NCI-H2029 treated with DMSO at 0.1 percent for 48 hours (cell line): ENCODE results near the gene TIMM10B.
A peak's percentile ranks its signal among the peaks of the same experiment; 100 is the strongest.

Experiments
- DNase-seq: peaks from one replicate; lab custom pipeline; 2025; lab: John Stamatoyannopoulos, UW

TIMM10B gene

DNA sequence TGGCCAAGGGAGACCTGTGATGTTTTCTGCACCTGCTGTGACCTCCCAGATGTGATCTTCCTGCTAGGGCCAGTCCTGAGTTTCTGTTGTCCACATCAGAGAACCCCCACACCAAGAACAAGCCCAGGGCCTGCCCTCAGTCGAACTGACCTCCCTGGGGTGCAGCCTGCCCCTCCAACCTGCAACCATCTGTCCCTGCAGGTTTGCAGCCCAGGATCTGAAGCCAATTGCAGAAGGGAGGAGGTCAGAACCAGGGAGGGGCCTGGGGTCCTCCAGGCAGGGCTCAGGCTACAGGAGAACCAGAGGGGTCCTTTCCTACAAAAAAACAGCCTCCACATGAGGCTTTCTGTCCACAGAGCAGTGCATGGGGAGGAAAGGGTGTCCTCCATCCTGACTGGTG is 8.4 kb upstream of the TIMM10B start:
- DNase-seq: no peak

DNA sequence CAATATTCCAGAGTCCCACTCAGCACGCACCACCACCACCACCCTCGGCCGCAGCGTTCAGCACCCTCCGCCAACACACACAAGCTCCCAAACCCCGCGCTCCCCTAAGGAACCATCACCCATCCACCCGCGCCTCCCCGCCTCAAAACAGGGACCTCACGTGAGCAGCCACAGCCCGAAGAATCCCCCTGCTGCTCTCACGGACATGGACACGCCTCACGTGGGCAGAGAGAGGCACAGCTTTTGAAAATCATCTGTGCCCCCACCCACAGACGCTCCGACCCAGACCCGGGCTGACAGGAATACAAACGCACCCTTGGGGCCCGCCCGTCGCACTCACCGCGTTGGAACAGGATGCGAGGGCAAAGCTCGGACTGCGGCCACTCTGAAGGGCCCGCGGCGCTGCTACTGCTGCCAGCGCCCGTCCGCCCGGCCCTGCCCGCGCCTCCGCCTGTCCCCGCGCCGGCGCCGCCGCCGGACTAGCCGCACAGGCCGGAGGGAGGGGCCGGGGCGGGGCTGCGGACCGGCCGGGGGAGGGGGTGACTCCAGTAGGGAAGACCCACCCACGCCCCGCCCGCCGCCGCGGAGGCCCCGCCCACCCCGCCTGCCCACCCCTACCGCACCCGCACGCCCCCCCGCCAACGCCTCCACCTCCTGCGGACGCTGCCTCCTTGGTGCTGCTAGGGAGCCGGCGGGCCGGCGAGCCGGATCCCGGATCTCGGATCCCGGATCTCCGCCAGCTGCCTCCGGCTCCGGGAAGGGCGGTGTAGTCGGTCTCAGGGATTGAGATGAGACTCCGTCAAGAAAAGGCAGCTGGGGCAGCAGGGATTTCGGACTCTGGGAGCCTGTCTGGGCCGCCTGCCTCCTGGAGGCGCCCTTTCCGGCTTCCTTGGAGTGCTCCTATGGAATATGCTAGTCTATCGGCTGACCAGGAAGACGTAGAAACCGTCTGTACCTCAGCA is 7.6 kb upstream of the TIMM10B start, which contains the start of gene TRIM3:
TRIM3 (minus strand) TSS at position 491 of the 962 bp plus-strand sequence. CDS start 8,246 bp downstream, outside the sequence.
- peak; percentile 68 for DNase-seq

DNA sequence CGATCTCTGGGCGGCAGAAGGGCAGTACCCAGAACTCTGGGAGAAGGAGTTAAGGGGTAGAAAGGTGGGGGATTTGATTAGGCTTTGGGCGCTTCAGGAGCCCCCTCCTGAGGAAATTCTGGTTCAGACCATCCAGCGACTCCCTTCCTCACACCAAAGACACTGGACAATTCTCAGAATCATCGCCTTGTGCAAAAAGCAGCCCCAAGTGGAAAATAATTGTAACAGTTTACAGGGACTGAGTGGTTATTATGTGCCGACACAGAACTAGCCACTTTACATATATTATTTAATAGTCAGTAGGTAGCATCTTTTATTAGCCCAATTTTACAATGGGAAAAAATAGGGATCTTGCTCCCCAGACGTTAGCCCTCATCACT is 6.9 kb upstream of the TIMM10B start:
- DNase-seq: no peak

DNA sequence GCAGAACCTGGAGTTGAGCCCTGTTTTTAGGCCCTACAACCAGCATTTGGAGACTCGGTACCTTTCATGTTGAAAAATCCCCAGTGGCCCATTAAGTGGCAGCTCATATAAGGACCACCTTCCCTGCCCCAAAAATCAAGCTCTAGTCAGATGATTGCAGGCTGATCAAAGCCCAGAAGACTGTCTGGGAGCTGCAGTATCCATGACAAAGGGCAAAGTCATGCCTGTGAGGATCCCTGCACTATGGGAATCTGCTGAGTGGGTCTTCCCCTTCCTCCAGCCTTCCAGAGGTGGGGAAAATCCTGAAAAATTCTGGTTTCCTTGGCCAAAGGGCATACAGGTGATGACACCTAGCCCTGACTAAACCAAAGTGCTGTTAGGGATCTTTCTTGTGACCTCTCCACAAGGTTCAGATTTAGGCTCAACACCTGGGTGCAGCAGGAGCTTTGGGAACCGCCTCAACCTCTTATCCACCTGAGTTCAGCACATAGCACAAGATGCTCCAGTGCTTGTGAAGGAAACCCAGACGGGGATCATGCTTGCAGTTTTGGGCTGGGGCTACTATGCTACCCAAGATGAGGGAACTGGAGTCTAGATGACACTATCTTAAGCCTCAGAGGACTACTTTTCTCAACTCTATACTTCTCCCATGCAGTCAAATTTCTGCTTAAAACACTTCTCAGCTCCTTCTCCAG is 6.3 kb upstream of the TIMM10B start:
- no peak for DNase-seq

DNA sequence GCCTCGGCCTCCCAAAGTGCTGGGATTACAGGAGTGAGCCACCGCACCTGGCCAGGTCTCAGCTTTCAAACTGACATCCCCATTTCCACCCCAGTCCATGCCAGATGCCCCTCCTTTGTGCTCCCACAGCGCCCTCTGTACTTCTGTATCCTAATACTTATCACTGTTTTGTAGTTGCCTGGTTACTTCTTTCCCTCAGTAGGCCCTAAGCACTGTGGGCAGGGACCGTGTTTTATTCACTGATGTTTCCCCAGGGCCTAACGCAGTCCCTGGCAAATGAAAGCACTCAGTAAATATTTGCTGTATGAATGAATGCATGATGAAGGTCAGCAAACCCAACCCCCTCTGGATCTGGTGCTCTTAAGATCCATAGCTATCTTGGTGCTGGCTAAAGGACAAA is 5.4 kb upstream of the TIMM10B start:
- peak; percentile 96 for DNase-seq

DNA sequence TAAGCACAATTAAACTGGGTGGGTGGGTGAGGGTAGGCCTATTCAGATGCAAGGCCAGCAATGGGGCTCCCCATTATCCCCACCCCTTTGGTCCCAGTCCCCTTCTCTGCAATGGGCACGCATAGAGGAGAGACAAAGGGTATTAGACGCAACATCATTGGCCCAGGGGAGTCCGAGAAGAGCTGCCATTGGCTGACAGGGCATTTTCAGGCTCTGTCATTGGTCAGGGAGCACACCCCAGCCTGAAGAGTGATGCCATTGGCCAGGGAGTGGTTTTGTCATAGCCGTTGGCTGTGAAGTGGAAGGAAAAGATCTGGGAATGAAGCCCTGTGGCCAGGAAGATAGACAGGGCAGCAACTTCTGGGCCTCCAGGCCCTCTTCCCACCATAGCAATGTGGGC is 4.7 kb upstream of the TIMM10B start:
- DNase-seq: no peak

DNA sequence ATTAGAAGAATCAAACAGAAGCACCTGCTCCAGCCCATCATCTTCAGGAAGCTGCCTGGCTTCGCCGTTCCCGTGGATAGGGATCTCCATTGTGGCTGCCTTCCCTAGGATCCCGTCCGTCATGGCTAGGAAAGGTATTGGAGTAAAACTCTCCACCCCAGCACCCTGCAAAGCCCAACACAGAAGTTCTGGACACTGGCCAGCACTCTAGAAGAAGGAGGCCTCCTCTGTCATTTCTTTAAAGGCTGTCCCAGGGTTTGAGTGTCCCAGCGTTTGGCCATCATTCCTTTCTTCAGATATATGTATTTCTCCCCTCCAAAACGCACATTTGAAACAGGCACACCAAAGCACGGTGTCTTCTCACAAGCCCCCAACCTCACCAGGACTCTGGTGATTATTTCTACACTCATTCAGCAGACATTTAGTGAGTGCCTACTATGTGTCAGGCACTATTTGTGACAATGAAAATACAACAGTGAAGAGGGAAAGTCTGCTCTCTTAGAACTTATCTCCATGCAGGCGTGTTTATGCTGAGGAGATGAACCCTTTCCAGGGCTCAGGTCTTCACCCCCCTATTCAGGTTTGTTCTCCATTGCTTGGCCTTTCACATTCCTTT is 894 bp upstream of the TIMM10B start:
- DNase-seq: no peak

DNA sequence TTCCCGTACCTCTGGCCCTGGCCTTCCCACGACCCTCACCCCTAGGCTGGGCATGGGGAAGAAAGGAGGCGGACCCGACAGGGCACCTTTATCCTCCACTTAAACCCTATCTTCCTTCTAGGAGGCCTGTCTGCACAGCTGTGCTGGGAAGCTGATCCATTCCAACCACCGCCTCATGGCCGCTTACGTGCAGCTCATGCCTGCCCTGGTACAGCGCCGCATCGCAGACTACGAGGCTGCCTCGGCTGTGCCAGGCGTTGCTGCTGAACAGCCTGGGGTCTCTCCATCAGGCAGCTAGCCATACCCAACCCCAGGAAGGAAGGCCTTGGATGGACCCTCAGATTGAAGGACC is 599 bp downstream of the TIMM10B start:
- no peak for DNase-seq

DNA sequence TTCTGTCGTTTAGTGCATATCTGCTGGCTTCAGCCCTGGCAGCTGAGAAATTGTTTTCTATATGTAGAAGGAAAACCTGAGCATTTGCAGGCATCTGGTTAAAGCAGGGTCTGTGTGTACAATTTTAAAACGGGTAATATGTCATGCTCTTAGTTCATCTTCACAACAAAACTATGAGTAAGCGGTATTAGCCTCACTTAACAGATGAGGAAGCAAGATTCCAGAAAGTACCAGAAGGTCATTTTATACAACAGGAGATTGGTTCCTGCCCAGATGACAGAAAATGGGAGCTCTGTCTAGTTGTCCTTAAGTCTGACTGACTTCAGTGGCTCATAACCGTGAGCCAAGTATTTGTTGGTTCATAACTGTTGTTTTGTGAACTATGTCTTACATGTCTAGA is 1.1 kb downstream of the TIMM10B start:
- DNase-seq: no peak

DNA sequence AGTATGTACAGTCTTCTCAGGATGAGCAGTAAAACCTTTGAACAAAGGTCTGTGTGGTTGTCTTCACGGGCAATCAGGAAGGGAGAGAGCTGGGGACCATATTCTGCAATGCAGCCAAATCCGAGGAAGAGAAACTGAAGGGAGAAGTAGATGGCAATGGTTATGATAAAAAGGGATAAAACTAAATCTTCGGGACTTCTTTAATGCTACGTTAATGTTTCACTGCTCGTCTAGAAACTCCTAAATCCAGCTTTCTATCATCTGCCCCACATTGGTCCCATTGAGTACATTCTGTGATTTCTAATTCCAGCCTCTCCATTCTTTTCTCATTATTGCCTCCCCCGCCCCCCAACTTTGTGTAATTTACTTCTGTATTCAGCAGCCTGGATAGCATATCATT is 1.7 kb downstream of the TIMM10B start:
- no peak for DNase-seq

DNA sequence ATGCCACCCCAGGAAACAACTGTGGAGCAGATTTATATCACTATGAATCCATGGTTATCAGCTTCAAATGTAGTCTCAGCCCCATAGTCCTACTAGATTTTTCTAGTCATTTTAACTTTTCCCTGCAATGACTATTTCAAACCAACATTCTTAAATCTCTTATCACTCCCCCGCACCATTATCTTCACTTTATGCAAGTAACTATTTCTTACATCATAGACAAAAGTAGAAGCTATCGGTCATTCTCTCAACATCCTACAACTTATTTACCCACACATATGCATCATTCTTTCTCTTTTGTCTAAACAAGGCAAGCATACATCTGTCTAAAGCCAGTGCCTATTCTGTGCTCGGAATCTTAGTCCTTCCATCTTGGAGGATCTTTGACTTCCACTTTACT is 4.4 kb downstream of the TIMM10B start:
- DNase-seq: no peak

DNA sequence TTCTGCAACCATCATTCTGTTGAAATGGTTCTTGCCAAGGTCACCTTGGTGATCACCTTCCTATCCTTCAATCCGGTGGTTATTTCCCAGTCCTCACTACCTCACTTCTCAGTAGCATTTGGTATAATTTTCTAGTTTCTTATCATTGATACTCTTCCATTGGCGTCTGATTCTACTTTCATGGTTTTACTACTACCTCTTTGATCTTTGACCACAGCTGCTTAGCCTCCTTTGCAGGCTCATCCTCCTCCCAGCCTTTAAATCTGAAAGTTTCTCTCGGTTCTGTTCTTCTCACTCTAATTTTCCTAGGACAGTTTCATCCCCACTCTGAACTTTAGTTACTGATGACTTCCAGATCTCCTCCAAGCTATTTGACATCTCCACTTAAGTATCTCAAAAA is 5.0 kb downstream of the TIMM10B start:
- no peak for DNase-seq

DNA sequence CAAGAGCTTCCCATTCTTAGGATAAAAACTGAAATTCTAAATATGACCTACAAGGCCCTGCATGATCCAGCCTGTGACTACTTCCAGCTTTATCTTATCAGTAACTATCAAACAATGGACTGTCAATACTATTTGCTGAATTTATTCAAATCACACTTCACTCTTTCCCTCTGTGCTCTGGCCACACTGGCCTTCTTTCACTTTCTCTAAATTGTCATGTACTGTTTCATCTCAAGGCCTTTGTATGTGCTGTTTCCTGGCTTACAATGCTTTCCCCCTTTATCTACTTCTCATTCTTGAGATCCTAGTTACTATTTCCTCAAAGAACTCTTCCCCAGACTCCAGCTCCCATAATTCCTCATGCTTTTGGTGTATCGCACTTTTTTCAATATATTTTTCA is 5.6 kb downstream of the TIMM10B start:
- no peak for DNase-seq

DNA sequence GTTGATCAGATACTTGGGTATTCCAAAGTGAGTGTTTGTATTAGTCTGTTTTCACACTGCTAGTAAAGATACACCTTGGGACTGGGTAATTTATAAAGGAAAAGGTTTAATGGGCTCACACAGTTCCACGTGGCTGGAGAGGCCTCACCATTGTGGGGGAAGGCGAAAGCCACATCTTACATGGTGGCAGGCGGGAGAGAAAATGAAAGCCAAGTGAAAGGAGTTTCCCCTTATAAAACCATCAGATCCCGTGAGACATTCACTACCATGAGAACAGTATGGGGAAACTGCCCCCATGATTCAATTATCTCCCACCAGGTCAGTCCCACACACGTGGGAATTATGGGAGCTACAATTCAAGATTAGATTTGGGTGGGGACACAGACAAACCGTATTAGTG is 7.0 kb downstream of the TIMM10B start:
- DNase-seq: no peak

DNA sequence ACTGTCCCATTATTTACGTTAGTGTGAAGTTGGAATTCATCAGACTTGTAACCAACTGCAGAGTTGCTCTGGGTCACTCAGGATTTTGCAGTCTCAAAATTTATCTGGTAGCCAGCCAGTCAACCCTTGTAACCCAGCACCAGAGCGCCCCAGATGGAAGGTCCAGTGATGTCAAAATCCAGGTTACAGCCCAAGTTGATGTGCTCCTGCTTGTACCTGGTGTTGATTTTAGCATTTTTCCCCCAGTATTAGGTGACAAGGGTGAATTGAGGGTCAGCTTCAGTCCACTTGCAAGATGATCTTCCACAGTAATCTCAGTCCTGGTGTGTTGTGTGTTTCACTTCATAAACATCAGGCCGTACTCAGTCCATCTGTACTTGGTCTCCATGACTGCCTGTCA is 7.5 kb downstream of the TIMM10B start:
- no peak for DNase-seq

DNA sequence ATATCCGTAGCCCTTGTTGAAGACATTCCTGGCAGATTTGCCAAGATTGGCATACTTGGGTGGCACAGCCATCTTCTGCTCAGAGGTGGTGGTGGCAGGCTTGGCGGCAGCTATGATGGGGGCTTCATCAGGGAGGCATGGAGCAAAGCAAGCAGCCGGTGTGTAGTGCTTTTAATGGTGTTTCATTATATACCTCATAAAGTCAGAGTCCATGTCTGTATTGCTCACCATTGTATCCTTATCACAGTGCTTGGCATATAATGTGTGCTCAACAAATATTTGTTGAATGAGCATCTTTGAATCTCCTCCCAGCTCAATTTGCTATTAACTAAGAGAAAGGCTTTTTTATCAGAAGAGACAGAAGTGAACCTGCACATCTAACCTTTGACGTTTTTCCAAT is 8.0 kb downstream of the TIMM10B start:
- DNase-seq: no peak

DNA sequence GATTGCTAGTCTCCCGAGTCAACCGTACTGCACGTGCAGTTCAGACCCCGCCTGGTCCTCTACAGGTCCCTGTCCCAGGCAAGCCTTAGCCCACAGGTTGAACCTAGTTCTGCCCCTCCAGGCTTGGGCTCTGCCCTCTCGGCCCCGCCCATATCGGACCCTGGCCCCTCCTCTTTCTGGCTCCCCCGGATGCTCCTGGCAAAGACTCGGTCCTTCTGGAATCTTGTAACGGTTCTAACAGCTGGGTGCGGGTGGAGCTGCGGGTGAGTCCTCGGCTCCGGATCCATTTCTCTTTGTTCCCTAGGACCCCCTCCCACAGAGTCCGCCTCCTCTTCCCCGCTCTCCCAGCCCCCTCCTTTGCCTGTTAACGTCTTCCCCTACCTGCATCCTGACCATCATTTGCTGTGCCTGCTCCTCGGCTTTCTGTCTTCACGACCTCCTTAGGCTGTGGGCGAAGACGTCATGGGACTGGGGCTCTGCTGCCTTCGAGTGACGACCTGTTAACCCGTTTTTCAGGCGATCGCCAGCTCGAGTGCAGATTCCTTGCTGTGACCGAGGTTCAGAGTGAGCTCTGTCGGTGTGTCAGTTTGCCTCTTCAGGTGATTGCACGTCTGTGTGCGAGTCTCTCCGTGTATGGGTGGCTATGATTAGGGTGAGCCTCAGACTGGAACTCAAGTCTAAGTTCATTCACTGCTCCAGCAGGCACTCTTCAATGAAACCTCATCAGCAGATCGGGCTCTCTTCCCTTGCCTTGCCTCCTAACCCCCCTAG is 16.0 kb downstream of the TIMM10B start, which contains the start of gene DNHD1:
DNHD1 (plus strand) TSS at position 212 of the 771 bp plus-strand sequence. CDS start 936 bp downstream, outside the sequence.
- DNase-seq: no peak

DNA sequence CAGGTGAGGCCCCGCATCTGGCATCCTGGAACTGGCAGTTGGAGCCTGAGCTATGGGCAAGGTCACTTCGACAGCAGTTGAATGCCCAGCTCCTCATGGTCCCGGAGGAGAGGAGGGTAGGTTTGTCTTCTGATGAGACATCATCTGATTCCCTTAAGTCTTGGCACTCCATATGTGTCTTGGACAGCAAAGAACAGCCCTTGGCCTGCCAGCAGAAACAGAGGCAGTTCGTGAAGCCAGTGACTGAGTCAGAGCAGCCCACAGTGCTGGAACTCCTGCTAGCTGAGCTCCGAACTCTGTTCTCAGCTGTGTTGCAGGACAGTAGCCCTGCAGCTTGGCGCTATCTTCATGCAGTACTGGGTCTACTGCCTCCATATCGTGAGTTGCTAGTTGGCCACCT is 16.8 kb downstream of the TIMM10B start:
- no peak for DNase-seq

DNA sequence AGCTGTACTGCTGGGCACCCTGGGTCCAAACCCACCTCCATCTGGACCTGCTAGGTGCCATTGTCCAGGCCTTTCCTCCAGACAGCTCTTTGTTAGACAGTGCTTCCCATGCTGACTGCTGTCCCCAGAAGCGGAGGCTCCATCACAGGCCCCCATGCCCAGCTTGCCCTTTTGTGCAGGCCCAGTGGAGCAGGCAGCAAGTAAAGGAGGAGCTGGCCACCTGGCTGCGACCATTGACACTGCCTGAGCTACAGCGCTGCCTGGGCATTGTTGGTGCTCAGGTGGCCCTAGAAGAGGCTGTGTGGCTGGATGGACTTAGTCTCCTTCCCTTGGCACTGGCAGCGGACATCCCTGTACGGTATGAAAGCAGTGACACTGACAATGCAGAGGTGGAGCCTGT is 17.2 kb downstream of the TIMM10B start:
- DNase-seq: no peak

DNA sequence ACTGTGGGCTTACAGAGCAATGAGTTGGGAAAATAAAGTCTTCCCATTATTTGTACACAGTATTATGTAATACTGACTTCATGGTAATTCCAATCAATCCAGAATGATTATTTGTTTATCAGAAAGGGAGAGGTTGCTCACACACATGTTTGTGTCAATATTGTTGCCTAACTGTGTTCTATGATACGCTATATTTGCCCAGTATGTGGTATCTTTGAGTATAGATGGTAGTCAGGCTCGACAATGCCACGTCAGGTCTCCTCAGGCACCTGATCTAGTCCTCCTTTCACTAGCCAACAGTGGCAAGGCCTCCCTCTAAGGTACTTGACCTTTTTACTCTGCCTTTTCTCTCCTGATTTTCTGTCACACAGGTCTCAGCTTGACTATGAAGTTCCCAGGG is 21.1 kb downstream of the TIMM10B start:
- DNase-seq: no peak

DNA sequence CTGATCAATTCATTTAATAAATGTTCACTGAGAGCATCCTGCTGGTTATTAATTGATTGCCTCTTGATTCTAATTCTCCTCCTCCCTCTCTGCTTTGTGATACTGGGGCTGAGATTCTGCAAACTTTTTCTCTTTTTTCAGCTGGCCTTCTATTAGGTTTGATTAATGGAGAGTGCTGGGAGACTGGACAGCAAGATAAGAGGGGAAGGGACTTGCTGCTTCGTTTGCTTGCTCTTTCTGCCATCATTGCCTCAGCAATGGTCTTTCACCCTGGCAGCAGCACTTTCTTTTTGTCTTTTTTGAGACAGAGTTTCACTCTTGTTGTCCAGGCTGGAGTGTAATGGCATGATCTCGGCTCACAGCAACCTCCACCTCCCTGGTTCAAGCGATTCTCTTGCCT is 22.9 kb downstream of the TIMM10B start:
- no peak for DNase-seq
